Activated CD8-positive, alpha-beta memory T cell treated with anti-CD3 and anti-CD28 coated beads, Interleukin-2, amount 50 U/mL, for 24 hours (primary cell): ENCODE results near the gene CCND3.
"Not testable (repeated sequence)": the region's sequence is repeated elsewhere in the genome, so short reads cannot be mapped to it uniquely, and the experiment has no call there.

Experiments
- DNase-seq: peaks from one replicate; pipeline ENCODE4 v3.0.0-alpha.2; 2020; ENCODE audit errors: extremely low read depth

The CCND3 gene

GRCh38 chr6:41947581-41948220 lies 6.1 kb upstream of the CCND3 start:
- no peak for DNase-seq

- no peak for DNase-seq
Observed at GRCh38 chr6:41943456-41943855, 1.8 kb upstream of the CCND3 start.

- DNase-seq: not testable (repeated sequence)
Observed at GRCh38 chr6:41942882-41943281, 1.3 kb upstream of the CCND3 start.

GRCh38 chr6:41942067-41942851 lies 651 bp upstream of the CCND3 start:
- DNase-seq: no peak

GRCh38 chr6:41940759-41941279 lies 789 bp downstream of the CCND3 start:
- no peak for DNase-seq

GRCh38 chr6:41939848-41940758 lies 1.5 kb downstream of the CCND3 start:
- DNase-seq: no peak

- DNase-seq: no peak
Observed at GRCh38 chr6:41939176-41939847, 2.3 kb downstream of the CCND3 start.

GRCh38 chr6:41938590-41939175 lies 2.9 kb downstream of the CCND3 start:
- DNase-seq: no peak

GRCh38 chr6:41937861-41938574 lies 3.6 kb downstream of the CCND3 start:
- no peak for DNase-seq

GRCh38 chr6:41937472-41937860 lies 4.1 kb downstream of the CCND3 start:
- DNase-seq: no peak

GRCh38 chr6:41936073-41936837 lies 5.4 kb downstream of the CCND3 start:
- DNase-seq: peak; percentile 55

GRCh38 chr6:41935685-41936072 lies 5.9 kb downstream of the CCND3 start:
- DNase-seq: no peak

GRCh38 chr6:41935193-41935574 lies 6.4 kb downstream of the CCND3 start:
- DNase-seq: no peak

GRCh38 chr6:41934278-41935192 lies 7.1 kb downstream of the CCND3 start:
- DNase-seq: no peak

GRCh38 chr6:41932378-41932777 lies 9.2 kb downstream of the CCND3 start:
- DNase-seq: no peak

GRCh38 chr6:41931792-41932191 lies 9.8 kb downstream of the CCND3 start:
- no peak for DNase-seq

GRCh38 chr6:41929924-41930323 lies 11.7 kb downstream of the CCND3 start:
- DNase-seq: no peak

GRCh38 chr6:41927253-41927652 lies 14.4 kb downstream of the CCND3 start:
- DNase-seq: no peak

GRCh38 chr6:41922154-41922553 lies 19.5 kb downstream of the CCND3 start:
- DNase-seq: no peak
